ENCODE measurements around the gene GFRA1.

The GFRA1 gene

DNA sequence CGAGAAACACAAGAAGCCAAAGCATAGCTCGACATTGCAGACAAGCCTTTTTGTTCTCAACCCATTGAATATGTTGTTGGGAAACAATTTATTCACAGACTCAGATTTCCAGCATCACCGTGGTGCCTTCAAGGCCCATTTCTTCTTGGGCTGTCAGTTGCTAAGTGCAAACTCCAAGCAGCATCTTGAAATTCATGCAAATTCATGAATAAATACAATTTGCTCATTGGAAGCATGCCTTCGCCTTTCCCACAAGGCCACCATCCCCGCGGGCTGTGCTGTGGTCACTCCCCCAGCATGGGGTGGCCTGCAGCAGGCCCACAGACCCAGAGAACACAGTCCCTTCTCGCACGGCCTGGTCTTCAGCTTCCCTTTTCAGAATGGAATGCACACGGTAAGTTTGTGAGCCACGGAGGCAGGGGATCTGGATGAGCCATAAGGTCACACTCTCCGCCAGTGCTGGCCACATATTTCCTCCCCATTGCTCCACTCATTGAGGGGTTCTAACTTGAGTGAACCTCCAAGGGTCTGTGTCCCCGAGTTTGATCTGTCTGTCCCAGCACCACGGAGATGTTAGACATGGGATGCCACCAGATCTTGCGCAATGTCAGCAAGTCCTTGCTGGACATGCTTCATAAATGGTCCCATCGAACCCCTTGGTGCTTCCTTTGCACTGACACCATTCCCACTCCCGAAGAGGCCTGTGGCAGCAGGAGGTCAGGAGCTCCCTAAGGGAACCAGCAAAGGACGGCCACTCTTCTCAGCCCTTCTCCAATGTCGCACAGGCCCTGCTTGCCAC is 109.5 kb downstream of the GFRA1 start:
- no peak for DNase-seq (ENCODE audit: low read depth in 1 of 2, low spot score in 1 of 2)

DNA sequence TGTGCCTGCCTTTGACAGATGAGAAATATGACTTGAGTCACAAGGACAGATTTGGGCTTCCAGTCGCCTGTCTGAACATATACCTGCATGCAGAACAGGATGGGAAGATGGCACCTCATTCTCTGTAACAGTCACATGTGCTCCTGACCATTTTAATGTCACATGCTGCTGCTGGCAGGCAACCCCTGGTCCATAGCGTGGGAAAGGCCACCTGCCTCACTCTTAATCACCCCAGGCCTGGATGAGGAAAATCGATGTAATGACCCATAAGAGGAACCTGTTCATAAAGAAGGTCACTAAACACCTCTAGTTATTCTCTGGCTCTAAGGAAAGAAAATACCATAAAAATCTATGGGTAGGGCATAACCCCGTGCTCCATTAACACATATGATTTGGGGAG is 110.2 kb downstream of the GFRA1 start:
- DNase-seq (ENCODE audit: low read depth in 1 of 2, low spot score in 1 of 2), result no peak

DNA sequence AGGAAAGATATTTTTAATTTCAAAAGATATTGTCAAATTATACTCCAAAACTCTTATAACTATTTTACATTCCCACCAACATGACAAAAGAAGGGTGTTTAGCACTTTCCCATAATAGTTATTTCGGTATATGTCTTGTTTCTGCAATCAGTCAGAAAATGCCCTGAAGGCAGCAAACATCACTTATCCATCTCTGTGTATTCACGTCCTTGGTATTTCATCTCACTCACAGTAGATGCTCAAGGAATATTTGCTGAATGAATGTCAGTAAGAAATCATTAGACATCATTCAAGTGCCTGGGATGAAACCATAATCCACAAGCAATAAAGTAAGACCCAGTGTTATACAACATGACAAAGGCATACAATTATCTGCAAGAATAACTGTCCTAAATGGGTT is 112.7 kb downstream of the GFRA1 start:
- no peak for DNase-seq (ENCODE audit: low read depth in 1 of 2, low spot score in 1 of 2)

DNA sequence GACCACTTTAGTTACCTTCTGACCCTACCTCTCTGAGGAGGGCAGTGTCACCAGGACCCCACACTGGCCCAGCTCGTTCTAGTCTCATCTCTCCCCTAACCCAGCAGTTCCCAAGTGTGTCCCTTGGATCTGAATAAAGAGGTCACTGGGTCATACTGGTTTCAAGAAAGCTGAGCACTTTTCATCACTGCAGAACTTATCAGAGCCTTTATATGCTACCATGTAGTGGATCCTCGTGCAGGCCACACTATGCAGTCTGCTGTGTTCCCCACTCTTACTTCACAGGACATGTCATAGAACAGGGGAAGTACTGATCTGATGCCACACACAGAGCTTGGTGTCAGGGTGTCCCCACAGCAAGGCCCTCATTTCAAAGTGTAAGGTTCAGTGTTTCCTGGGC is 113.8 kb downstream of the GFRA1 start:
- DNase-seq (ENCODE audit: low read depth in 1 of 2, low spot score in 1 of 2), result no peak

DNA sequence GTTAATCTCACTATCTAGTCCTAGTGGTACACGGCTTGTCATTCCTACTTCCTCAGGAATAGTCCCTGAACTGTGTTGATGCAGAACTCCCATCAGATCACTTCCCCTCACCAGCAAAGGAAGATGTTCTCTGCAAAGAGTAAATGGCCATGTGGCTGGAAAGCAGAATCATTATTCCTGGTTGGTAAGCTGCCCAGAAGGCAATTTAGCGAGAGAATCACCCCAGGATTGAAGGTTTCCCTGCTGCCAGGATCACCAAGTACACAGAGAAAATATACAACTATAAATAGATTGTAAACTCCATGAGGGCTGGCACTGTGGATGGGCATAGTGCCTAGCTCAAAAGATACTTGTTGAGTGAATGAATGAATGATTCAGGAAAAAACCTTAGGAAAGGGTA is 115.0 kb downstream of the GFRA1 start:
- no peak for DNase-seq (ENCODE audit: low read depth in 1 of 2, low spot score in 1 of 2)

DNA sequence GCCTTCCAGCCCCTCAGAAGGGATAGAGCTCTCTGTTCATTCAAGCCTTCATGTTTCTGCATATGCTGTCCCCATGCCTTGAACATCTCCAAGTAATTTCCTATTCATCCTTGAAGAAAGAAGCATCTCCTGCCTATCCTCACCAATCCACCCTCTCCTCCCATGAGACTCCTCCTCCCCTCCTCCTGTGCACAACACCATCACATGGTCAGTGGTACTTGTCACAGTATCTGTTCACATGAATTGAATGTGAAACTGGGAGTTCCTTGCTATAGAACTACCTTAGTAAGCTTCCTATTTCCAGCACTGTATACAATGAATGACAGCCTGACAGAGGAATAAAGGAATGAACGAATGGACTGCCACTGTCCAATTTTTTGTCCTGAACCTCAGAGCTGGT is 115.5 kb downstream of the GFRA1 start:
- DNase-seq (ENCODE audit: low read depth in 1 of 2, low spot score in 1 of 2), result no peak

DNA sequence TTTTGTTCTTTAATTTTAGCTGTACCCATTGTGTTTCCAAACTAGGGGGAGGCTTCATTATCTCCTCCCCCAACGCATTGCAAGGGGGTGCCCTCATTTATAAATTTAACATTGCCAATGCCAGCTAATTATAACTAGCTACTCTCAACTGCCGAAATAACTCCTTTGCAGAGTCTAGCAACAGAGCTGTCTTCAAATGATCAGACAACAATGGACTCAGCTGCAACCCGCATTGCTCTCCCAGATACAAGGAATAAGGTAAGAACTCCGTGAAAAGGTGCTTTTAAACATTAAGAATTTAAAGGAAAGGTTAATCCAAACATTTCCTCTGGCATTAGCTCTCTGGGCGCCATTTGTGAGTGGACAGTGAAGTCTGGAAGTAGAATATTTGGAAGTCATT is 116.2 kb downstream of the GFRA1 start:
- no peak for DNase-seq (ENCODE audit: low read depth in 1 of 2, low spot score in 1 of 2)

DNA sequence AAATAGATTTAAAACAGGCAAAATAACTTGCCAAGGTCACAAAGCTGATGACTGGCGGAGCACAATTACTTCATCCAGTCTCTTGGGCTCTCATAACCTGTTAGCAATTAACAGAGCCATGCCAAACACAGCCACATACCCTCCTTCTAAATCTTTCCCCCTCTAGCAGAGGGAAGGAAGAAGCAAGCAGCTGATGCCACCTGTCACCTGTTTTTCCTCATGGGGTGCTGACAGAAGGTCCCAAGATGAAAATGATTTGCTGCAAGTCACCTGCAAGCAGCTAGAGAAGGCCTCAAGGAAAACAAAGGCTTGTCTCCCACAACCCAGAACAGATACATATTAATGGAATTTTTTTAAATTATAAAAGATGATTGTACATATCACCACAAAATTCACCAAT is 117.8 kb downstream of the GFRA1 start:
- DNase-seq (ENCODE audit: low read depth in 1 of 2, low spot score in 1 of 2), result no peak

DNA sequence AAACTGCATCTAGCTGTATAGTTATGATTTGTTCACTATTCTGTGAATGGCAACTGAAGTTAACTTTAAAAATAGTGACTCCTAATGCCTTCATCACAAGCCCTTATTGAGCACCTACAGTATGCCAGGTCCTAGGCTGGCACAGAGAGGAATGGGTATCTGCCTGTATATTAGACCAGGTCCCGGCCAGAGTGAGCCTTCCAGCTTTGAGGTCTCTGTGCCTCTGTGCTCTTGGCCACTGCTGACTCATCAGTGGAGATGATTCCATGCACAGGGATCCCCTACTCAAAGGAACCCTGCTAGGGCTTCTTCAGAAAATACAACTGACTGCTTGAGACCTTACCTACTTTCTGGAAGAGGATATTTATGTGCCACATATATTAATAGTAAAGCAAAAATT is 118.4 kb downstream of the GFRA1 start:
- DNase-seq (ENCODE audit: low read depth in 1 of 2, low spot score in 1 of 2), result no peak

DNA sequence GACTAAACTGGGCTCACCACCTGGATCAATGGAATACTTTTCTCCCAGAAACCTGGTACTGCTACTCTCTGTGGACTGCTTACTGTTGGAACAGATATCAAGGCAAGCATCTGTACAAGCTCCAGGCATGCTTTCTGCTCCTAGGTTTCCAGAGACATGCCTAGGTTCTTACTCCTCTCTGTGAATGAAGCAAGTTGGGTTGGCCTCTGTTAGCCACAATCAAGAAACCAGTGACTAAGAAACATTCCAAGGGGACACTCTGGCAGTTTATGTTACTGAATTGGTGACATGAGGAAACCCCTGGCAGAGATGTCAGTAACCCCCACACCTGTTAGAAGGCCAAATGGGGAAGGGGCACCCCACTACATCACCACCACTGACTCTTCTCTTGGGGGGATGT is 121.9 kb downstream of the GFRA1 start:
- DNase-seq (ENCODE audit: low read depth in 1 of 2, low spot score in 1 of 2), result no peak

DNA sequence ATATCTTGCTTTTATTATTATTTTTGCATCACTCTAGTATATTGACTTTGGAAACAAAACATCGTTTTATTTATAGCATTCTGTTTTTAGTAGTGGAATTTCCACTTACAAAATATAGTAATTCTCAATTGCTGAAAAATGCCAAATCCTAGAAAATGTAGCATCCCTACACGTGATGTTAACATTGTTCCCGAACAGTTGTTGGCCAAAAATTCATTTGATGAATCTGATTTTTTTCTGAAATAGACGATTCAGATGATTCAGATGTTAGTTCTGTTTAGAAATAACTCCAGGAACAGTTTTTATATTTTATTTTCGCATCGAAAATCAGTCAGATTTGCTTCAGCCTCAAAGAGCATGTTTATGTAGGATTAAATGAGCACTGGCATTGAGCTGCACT is 122.4 kb downstream of the GFRA1 start:
- DNase-seq (ENCODE audit: low read depth in 1 of 2, low spot score in 1 of 2), result no peak

DNA sequence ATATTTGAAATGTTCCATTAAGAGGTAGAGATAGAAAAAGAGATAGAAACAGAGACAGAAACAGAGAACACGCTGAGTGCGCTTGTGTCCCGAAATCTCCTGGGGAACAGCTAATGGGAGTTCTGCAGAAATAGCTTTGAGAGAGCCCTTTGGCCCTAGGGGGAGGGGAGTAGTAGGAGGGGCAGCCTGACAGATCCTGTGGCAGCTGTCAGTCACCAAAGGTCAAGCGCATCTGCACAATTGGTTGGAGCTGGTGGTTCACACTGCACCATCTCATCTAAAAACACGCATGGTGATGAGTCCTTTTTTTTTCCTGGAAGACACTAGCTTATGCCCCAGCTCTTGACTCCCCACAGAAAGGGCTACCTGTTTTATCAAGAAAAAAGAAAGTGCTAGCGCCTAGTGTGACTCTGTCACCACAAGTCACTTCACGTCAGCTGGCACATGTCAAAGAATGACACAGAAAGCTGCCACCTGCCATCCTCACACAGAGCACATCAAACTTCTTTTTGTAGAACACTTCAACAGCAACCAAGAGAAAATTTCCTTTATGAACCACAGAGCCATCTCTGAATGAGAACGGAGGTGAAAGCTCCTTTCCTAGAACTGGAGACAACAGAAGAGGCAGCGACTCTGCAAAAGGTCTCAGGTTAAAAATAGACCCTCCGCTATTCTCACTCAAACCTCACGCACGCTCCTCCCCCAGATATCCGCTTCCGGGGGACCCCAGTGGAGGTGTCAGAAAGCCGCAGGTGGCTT is 125.7 kb downstream of the GFRA1 start:
- DNase-seq (ENCODE audit: low read depth in 1 of 2, low spot score in 1 of 2), result no peak

DNA sequence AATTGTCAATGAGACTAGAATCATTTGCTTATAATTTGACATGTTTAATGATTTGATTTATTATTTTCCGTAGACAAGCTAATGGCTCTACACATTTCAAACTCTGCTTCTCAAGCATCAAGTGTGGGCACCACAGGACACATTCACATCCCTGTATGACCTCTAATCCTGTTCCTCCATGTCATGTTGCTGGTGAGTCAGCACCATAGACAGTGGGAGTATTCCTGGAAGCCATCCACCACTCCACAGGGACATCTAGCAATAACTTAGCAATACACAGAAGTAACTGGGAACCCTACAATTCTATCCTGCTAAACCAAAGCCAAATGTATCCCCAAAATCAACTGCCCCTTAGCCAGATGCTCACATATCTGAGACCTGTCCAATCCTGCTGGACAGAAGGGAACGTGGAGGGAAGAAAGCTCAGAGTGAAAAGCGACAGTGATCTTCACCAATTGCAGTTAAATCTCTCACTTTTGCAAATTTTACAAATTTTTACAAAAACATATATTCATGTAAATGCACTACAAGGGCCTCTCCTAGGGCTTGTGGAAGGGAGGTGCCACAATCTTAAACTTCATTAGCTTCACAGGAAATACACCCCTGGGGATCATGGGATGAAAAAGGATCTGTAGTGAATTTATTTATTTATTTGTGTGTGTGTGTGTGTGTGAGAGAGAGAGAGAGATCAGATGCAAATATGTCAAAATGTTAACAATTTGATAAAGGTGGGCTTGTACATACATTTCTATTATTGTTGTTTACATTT is 126.5 kb downstream of the GFRA1 start:
- no peak for DNase-seq (ENCODE audit: low read depth in 1 of 2, low spot score in 1 of 2)

DNA sequence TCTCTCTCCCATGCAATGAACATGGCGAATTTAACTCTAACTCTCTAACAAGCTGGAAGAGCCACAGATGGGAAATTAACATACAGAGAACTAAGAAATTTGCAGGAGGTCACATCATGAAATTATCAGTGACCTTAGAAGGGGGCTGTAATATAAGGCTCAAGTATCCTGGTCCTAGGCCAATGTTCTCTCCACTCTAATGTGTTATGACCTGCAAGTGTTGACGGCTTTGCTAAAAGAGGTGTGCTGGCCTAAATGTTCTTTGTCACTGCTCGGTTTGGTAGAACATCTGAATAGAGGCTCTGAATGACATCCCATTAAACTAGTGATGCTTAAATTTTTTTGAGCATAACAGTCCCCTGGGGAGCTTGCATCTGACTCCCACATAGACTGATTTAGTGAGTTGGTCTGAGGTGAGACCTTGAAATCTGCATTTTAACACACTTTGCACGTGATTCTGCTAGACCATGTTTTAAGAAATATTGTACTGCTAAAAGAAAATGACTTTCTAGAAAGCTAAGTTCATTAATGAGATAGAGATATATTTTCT is 129.3 kb downstream of the GFRA1 start:
- DNase-seq (ENCODE audit: low read depth in 1 of 2, low spot score in 1 of 2), result no peak

DNA sequence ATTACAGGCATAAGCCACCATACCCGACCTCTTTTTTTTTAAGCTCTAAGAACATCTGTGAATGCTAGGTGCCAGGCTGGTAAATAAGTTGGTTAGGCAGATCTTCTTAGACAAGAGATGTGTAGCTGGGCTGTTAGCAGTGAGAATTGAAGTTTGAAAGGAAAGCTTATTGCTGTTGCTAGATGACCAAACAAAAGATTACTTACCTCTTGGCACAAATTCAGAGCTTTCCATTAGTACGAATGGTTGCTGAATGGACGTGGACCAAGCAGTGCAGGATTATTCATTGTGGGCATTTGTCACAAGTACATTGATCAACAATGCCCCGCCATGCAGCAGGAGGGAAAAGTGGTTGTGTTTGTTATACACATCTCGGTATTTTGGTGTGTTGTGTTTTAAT is 131.2 kb downstream of the GFRA1 start:
- DNase-seq (ENCODE audit: low read depth in 1 of 2, low spot score in 1 of 2), result no peak

DNA sequence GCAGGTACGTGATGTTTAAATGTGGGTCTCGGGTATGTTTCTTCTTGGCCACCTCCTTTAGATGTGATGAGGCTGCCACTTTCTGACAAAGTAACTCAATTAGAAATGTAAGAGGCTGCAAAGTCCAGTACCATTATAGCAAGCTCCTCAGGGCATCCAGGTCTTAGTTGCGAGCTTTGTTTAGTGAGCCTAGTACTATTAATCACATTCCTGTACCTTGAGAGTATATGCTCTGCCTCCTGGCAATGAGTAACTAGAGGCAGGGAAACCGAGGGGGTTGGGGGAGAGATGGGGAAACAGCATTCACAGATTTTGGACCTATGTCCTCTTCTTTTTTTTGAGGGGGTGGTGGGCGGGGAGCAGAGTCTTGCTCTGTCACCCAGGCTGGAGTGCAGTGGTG is 131.8 kb downstream of the GFRA1 start:
- no peak for DNase-seq (ENCODE audit: low read depth in 1 of 2, low spot score in 1 of 2)

DNA sequence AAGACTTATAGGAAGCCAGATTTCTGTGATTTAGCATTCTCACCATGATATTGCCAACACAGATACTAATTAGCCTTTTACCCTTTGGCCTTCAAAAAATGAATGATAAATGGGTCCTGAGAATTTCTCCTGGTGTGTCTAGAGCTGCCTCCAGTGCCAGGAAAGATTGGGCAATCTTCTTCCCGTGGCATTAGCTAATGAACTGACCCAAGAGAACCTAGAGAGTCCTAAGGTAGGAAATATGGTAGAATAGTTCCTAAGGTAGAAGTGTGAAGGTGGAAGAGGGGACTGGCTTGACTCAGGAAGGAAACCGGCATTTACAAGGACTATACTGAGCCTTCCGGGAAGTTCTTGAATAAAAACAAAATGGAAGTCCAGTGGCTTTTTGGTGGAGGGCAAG is 133.1 kb downstream of the GFRA1 start:
- DNase-seq (ENCODE audit: low read depth in 1 of 2, low spot score in 1 of 2), result no peak

DNA sequence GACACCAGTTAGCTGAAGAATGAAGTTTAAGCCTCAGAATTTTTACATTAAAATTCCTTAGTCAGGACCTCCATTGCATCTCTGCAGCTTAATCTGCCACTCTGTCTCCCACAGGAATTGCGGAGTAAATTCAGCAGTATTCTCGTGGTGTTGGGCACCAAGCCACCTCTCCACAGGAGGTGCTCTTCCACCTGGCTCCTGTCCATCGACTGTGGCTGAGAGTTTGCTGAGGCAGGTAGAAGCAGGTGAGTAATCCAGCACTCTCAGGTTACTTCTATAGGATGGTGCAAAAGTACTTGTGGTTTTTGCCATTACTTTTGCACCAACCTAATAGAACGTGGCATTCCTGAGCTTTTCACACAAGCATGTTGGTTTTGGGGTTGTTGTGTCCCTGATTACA is 134.1 kb downstream of the GFRA1 start:
- DNase-seq (ENCODE audit: low read depth in 1 of 2, low spot score in 1 of 2), result no peak

DNA sequence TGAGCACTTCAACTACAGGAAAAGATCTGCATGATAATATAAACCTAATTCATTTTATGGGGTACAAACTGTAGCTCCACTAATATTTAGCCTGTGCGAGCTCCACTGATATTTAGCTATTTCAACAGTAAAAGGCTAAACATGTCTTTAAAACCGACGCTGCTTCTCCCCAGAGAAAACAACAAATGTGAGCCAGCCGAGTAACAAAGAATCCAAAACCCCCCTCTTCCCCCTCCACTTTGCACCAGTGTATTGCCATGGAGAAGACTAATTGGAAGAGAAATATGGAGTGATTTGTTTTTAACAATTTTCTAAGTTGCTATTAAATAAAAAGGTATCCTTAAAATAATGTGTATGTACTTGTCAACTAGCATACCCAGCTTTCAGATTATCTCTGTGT is 136.7 kb downstream of the GFRA1 start:
- no peak for DNase-seq (ENCODE audit: low read depth in 1 of 2, low spot score in 1 of 2)

DNA sequence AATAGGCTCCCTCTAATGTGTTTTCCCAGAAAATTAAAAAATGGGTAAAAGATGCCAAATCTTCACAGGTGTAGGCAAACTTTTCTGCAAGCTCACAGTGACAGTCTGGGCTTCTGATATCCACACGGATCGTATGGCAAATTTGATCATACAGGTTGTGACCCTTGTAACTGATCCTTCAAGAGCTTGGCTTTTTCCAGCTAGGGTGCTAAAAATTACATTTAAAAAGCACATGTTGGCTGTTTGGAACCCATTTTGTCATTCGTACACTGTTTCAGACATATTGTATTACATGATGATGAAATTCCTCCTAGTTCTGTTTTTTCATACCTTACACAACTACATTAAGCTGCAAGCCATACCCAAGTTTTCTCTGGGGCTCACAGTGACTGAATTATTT is 138.7 kb downstream of the GFRA1 start:
- no peak for DNase-seq (ENCODE audit: low read depth in 1 of 2, low spot score in 1 of 2)

DNA sequence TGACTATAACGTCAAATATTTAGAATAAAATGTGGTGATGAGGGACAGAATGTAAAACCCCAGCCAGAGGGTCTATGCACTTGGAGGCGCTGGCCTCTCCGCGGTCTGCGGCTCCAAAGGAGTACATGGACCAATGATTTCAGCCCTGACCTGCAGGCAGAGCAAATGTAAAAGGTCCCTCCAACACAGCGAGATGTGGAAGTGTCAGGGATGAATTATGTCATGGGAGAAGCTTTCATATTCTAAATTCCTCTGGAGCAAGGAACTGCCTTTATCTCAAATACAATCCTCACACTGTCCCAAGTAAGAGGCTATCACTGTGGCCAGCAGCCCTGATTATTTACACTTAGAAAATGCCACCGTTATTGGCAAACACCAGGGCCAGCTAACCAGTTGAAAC is 139.4 kb downstream of the GFRA1 start:
- DNase-seq (ENCODE audit: low read depth in 1 of 2, low spot score in 1 of 2), result no peak
